Fibroblast of skin of abdomen (primary cell): ENCODE results near the gene SOX10.

Source experiments
- DNase-seq: peaks from one replicate; pipeline ENCODE4 v3.0.0-alpha.2; 2013

SOX10 gene

GRCh38 chr22:37929390-37929789 is 55.0 kb downstream of the SOX10 start:
- no peak for DNase-seq

- DNase-seq, result no peak
Measured at GRCh38 chr22:37927637-37927936, 56.8 kb downstream of the SOX10 start.

- DNase-seq, result no peak
Measured at GRCh38 chr22:37926771-37927636, 57.4 kb downstream of the SOX10 start.

GRCh38 chr22:37926358-37926757 is 58.0 kb downstream of the SOX10 start:
- DNase-seq, result no peak

- no peak for DNase-seq
Measured at GRCh38 chr22:37925767-37926166, 58.6 kb downstream of the SOX10 start.

- DNase-seq, result no peak
Measured at GRCh38 chr22:37925330-37925729, 59.0 kb downstream of the SOX10 start.

GRCh38 chr22:37924386-37925065 is 59.8 kb downstream of the SOX10 start:
- no peak for DNase-seq

GRCh38 chr22:37923927-37924326 is 60.4 kb downstream of the SOX10 start:
- DNase-seq, result no peak
